HG03280 (cell line): ENCODE measurements around the gene ST13.
A peak's percentile ranks its signal among the peaks of the same experiment; 100 is the strongest.
"Not testable (repeated sequence)": the region's sequence is repeated elsewhere in the genome, so short reads cannot be mapped to it uniquely, and the experiment has no call there.

Experiments
- ATAC-seq: cut with Tn5 transposase; IDR thresholded peaks from one replicate; pipeline ENCODE4 v1.9.1; 2021; ENCODE audit warnings: mild to moderate bottlenecking, moderate library complexity; ENCODE audit not compliant: unreplicated experiment

Gene ST13

GRCh38 chr22:40856513-40857308, at the start of gene ST13, which contains the start of gene XPNPEP3:
TSS of gene ST13 (minus strand) at chr22:40856639. CDS start at chr22:40856540, 99 bp downstream.
TSS of gene XPNPEP3 (plus strand) at chr22:40857148. CDS start at chr22:40857182, 34 bp downstream.
- ATAC-seq: peak; percentile 90

GRCh38 chr22:40904101-40904500, 47.7 kb upstream of the ST13 start:
- no peak for ATAC-seq

GRCh38 chr22:40898850-40899357, 42.5 kb upstream of the ST13 start:
- ATAC-seq: no peak

- ATAC-seq: no peak
Observed at GRCh38 chr22:40894417-40894816, 38.0 kb upstream of the ST13 start.

GRCh38 chr22:40890881-40891280, 34.4 kb upstream of the ST13 start:
- ATAC-seq: no peak

GRCh38 chr22:40889116-40889515, 32.7 kb upstream of the ST13 start:
- ATAC-seq: no peak

- no peak for ATAC-seq
Observed at GRCh38 chr22:40878922-40879321, 22.5 kb upstream of the ST13 start.

- no peak for ATAC-seq
Observed at GRCh38 chr22:40877488-40877887, 21.0 kb upstream of the ST13 start.

GRCh38 chr22:40876907-40877306, 20.5 kb upstream of the ST13 start:
- ATAC-seq: no peak

- ATAC-seq: no peak
Observed at GRCh38 chr22:40875111-40875510, 18.7 kb upstream of the ST13 start.

- no peak for ATAC-seq
Observed at GRCh38 chr22:40874016-40874415, 17.6 kb upstream of the ST13 start.

- ATAC-seq: not testable (repeated sequence)
Observed at GRCh38 chr22:40868379-40868778, 11.9 kb upstream of the ST13 start.

GRCh38 chr22:40867109-40867508, 10.7 kb upstream of the ST13 start:
- ATAC-seq: no peak

- no peak for ATAC-seq
Observed at GRCh38 chr22:40862537-40862936, 6.1 kb upstream of the ST13 start.

- no peak for ATAC-seq
Observed at GRCh38 chr22:40862013-40862412, 5.6 kb upstream of the ST13 start, which contains the start of gene DNAJB7. TSS of gene DNAJB7 (minus strand) at chr22:40862113. CDS start at chr22:40861994, 119 bp downstream.

- ATAC-seq: no peak
Observed at GRCh38 chr22:40857309-40857855, 943 bp upstream of the ST13 start.

- peak; percentile 10 for ATAC-seq
Observed at GRCh38 chr22:40855979-40856512, 393 bp downstream of the ST13 start.

- ATAC-seq: no peak
Observed at GRCh38 chr22:40855071-40855978, 1.1 kb downstream of the ST13 start.

GRCh38 chr22:40853961-40854360, 2.5 kb downstream of the ST13 start:
- ATAC-seq: no peak

- ATAC-seq: no peak
Observed at GRCh38 chr22:40853333-40853732, 3.1 kb downstream of the ST13 start.

- ATAC-seq: not testable (repeated sequence)
Observed at GRCh38 chr22:40845816-40846215, 10.6 kb downstream of the ST13 start.
